Amniotic stem cell (primary cell): Measurements from ENCODE around the gene CD37.
"Not testable (repeated sequence)": the region's sequence is repeated elsewhere in the genome, so short reads cannot be mapped to it uniquely, and the experiment has no call there.

ENCODE experiments used
- DNase-seq: peaks from one replicate; lab custom pipeline; 2025; lab: John Stamatoyannopoulos, UW

Gene CD37

GRCh38 chr19:49335071-49335783 lies at the start of gene CD37:
CD37 (plus strand) TSS chr19:49335406; CDS start chr19:49335541, 135 bp downstream.
- no peak for DNase-seq

- DNase-seq: no peak
Measured at GRCh38 chr19:49287141-49287770, 48.0 kb upstream of the CD37 start.

GRCh38 chr19:49288205-49288604 lies 47.0 kb upstream of the CD37 start:
- not testable (repeated sequence) for DNase-seq

GRCh38 chr19:49289286-49289685 lies 45.9 kb upstream of the CD37 start:
- not testable (repeated sequence) for DNase-seq

GRCh38 chr19:49290517-49290916 lies 44.7 kb upstream of the CD37 start:
- DNase-seq: no peak

GRCh38 chr19:49294401-49294800 lies 40.8 kb upstream of the CD37 start:
- no peak for DNase-seq

- DNase-seq: no peak
Measured at GRCh38 chr19:49295208-49295880, 39.9 kb upstream of the CD37 start.

- DNase-seq: no peak
Measured at GRCh38 chr19:49297403-49297802, 37.8 kb upstream of the CD37 start.

GRCh38 chr19:49298653-49299052 lies 36.6 kb upstream of the CD37 start:
- DNase-seq: not testable (repeated sequence)

GRCh38 chr19:49301165-49301865 lies 33.9 kb upstream of the CD37 start:
- no peak for DNase-seq

GRCh38 chr19:49301866-49302252 lies 33.3 kb upstream of the CD37 start:
- no peak for DNase-seq

- DNase-seq: not testable (repeated sequence)
Measured at GRCh38 chr19:49306734-49307133, 28.5 kb upstream of the CD37 start.

- no peak for DNase-seq
Measured at GRCh38 chr19:49309087-49309486, 26.1 kb upstream of the CD37 start.

- no peak for DNase-seq
Measured at GRCh38 chr19:49315111-49315510, 20.1 kb upstream of the CD37 start.

GRCh38 chr19:49316284-49316683 lies 18.9 kb upstream of the CD37 start:
- no peak for DNase-seq

GRCh38 chr19:49318296-49318695 lies 16.9 kb upstream of the CD37 start:
- DNase-seq: no peak

GRCh38 chr19:49324801-49325576 lies 10.2 kb upstream of the CD37 start, which contains the start of gene SLC6A16:
SLC6A16 (minus strand) TSS chr19:49325191; CDS start chr19:49311347, 13,844 bp downstream.
- DNase-seq: no peak

- not testable (repeated sequence) for DNase-seq
Measured at GRCh38 chr19:49325756-49326155, 9.4 kb upstream of the CD37 start.

GRCh38 chr19:49326165-49326704 lies 9.0 kb upstream of the CD37 start:
- DNase-seq: no peak

- no peak for DNase-seq
Measured at GRCh38 chr19:49327878-49328544, 7.2 kb upstream of the CD37 start.

- DNase-seq: no peak
Measured at GRCh38 chr19:49328741-49329140, 6.5 kb upstream of the CD37 start.
